Measurements from ENCODE around the gene CCDC14. TPM values are rescaled to one million over a fixed set of nuclear protein-coding genes. Genes with fewer than 3 reads are reported as not detected.

CCDC14 gene
- total and polyA plus RNA-seq, 2 of the 4 experiments (the other 2 are of a cell fraction) = 82.1 to 109 TPM

DNA sequence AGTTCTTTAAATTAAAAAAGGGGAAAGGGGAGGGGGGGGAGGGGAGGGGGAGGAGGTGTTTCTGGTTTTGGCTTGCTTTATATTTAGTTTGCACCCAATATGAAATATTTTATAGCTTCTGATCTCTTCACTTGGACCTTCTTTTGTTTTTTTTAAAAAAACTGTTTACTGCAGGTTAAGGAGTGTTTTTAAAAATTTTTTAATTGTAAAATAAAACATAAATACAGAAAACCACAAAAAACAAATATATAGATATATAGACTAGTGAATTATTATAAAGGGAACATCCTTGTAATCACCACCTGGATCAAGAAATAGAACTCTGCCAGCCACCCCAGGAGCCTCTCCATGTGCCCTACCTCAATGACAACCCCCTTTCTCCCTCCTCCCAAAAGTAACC is 76.0 kb downstream of the CCDC14 start:
- no peak for TF ChIP-seq BHLHE40 (IDR thresholded peaks at IDR 0.05; ENCODE audit: low read depth, low read length)
- TF ChIP-seq, protein P1, sequence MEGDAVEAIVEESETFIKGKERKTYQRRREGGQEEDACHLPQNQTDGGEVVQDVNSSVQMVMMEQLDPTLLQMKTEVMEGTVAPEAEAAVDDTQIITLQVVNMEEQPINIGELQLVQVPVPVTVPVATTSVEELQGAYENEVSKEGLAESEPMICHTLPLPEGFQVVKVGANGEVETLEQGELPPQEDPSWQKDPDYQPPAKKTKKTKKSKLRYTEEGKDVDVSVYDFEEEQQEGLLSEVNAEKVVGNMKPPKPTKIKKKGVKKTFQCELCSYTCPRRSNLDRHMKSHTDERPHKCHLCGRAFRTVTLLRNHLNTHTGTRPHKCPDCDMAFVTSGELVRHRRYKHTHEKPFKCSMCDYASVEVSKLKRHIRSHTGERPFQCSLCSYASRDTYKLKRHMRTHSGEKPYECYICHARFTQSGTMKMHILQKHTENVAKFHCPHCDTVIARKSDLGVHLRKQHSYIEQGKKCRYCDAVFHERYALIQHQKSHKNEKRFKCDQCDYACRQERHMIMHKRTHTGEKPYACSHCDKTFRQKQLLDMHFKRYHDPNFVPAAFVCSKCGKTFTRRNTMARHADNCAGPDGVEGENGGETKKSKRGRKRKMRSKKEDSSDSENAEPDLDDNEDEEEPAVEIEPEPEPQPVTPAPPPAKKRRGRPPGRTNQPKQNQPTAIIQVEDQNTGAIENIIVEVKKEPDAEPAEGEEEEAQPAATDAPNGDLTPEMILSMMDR (conservative IDR thresholded peaks at IDR 0.05; ENCODE audit: low read depth, low read length) = no peak
- TF ChIP-seq CEBPB (IDR thresholded peaks at IDR 0.05; ENCODE audit: low read depth, low read length) = no peak
- no peak for TF ChIP-seq CHD1 (IDR thresholded peaks at IDR 0.05; ENCODE audit: low read depth, low read length)
- TF ChIP-seq SMC3 (IDR thresholded peaks at IDR 0.05; ENCODE audit: low read depth, low read length) = no peak
- no peak for TF ChIP-seq ELK1 (IDR thresholded peaks at IDR 0.05; ENCODE audit: borderline replicate concordance, low read depth, low read length)
- TF ChIP-seq NFE2L2 (IDR thresholded peaks at IDR 0.05; ENCODE audit: low read depth, low read length) = no peak
- TF ChIP-seq RAD21 (IDR thresholded peaks at IDR 0.05; ENCODE audit: low read length) = no peak
- Histone ChIP-seq H2BK15ac (ENCODE audit: low read depth, low read length) (no peak overlapping the region), H3K9me1 (ENCODE audit: insufficient read depth, low read length) (peaks cover 23% of the 10 kb centered on the region), H4K20me1 (ENCODE audit: insufficient read depth, low read length) (peaks cover 15% of the 10 kb centered on the region), H4K91ac (ENCODE audit: insufficient read depth, low read depth, low read length) (no peak overlapping the region), H3K79me1 (ENCODE audit: low read depth in 1 of 2, low read length in 2 of 2) (peaks cover 33 to 42% of the 10 kb centered on the region in 2 experiments), H4K5ac (ENCODE audit: low read depth, low read length) (no peak overlapping the region), H3K4me2 (ENCODE audit: low read depth, low read length) (peak overlapping the region; percentile 76; the same call in 1 of the 2 replicates), H2AFZ (replicated peaks; ENCODE audit: low read length, poor library complexity) (no peak overlapping the region), H3K27ac (ENCODE audit: insufficient read depth, low read length) (no peak overlapping the region), H3K4me3 (ENCODE audit: insufficient read depth, low read depth, low read length) (0 out of 2 replicates have a peak overlapping the region, but pooled peaks have one; percentile 57), H3K14ac (replicated peaks; ENCODE audit: low read depth, low read length) (no peak overlapping the region), H2AK9ac (replicated peaks; ENCODE audit: low read depth, low read length, poor library complexity) (no peak overlapping the region), H3K9ac (ENCODE audit: low read depth, low read length) (no peak overlapping the region), H2BK5ac (ENCODE audit: low read depth, low read length, poor library complexity, severe bottlenecking) (no peak overlapping the region), H3K27me3 (ENCODE audit: control insufficient read depth, insufficient read depth, low read length) (no peaks in the 10 kb centered on the region), H3K18ac (ENCODE audit: low read depth, low read length) (no peak overlapping the region), H3K9me3 (ENCODE audit: control insufficient read depth, insufficient read depth, low read length) (no peaks in the 10 kb centered on the region), H2BK120ac (ENCODE audit: low read depth, low read length) (no peak overlapping the region), H2AK5ac (ENCODE audit: low read depth, low read length) (no peak overlapping the region), H2BK20ac (ENCODE audit: low read depth, low read length) (no peak overlapping the region), H3K36me3 (ENCODE audit: control insufficient read depth, insufficient read depth, low read length) (peaks cover 14% of the 10 kb centered on the region), H3K56ac (ENCODE audit: extremely low read depth, insufficient read depth, low read length) (no peak overlapping the region), H3K23ac (ENCODE audit: low read depth, low read length) (no peak overlapping the region), H3K4ac (ENCODE audit: low read depth, low read length) (no peak overlapping the region), H4K8ac (ENCODE audit: low read depth in 2 of 2, low read length in 2 of 2) (no peak overlapping the region), H3K4me1 (ENCODE audit: control insufficient read depth, insufficient read depth, low read length) (peaks cover 15% of the 10 kb centered on the region)
- intact Hi-C loops (cut with micrococcal nuclease) (loop anchor here (5.0 kb wide), 3 partner anchors 103 to 158 kb away; no protein-coding TSS in a partner anchor), dilution Hi-C loops (cut with HindIII; ENCODE audit: low sequenced_read_pairs, unreplicated experiment) (no loop called here), in situ Hi-C loops (cut with MboI; ENCODE audit: low sequenced_read_pairs) (no loop called here)
- ChIA-PET CTCF (no interaction called here), POLR2A (ENCODE audit: unreplicated experiment) (no interaction called here)
- no peak for ATAC-seq (ENCODE audit: low read depth)
- BruUV-seq (replicated peaks) = no TSS peak
- no peak for DNase-seq
